Hematopoietic multipotent progenitor cell treated with erythropoietin and hydrocortisone succinate and interleukin-3 and kit ligand, for 15 days (in vitro differentiated cells): Measurements from ENCODE around the gene NCMAP.
A peak's percentile ranks its signal among the peaks of the same experiment; 100 is the strongest.
"Not testable (repeated sequence)": the region's sequence is repeated elsewhere in the genome, so short reads cannot be mapped to it uniquely, and the experiment has no call there.

ENCODE experiments used
- DNase-seq: peaks from one replicate; pipeline ENCODE4 v3.0.0-alpha.2; 2015; ENCODE audit warnings: low spot score

The NCMAP gene

DNA sequence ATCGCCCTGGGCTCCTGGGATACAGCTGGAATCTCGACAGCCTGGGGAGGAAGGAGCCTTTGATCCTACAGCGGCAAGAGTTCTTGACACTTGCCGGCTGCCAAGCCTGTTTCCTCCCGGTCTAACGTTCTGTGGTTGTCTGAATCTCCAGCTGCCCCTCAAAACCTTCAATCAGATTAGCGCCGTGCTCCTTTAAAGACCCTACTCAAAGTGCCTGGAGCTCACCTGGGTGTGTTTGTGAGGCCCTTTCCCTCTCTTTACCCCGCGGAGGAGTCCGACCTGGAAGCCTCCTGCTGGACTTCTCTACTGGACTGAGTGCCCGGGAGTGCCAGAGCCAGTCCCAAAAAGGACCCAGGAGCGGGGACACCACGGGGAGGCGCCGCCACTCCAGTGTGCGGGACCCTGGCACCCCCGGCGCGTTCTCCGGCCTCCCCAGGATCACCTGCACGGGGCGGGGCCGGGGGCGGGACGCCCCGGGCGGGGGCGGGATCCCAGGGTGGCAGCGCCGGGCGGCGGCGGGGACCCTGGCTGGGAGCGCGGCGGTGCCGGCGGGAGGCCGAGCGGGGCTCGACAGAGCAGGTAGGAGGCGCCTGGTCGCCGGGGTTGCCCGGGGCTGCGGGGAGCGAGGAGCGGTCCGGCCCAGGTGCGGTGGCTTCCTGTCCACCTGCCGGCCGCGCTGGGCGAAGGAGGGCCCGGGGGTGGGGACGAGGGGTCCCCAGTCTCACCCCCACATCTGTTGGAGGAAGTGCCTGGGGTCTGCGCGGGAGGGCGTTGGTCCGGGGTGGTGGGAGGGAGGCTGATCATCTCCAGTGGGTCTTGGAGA is at the start of gene NCMAP:
NCMAP (plus strand) TSS at position 497 of the 823 bp plus-strand sequence. CDS start 39,344 bp downstream, outside the sequence.
- DNase-seq = no peak

- no peak for DNase-seq
These were observed 49.1 kb upstream of the NCMAP start for GRCh38 chr1:24506691-24507381.

DNA sequence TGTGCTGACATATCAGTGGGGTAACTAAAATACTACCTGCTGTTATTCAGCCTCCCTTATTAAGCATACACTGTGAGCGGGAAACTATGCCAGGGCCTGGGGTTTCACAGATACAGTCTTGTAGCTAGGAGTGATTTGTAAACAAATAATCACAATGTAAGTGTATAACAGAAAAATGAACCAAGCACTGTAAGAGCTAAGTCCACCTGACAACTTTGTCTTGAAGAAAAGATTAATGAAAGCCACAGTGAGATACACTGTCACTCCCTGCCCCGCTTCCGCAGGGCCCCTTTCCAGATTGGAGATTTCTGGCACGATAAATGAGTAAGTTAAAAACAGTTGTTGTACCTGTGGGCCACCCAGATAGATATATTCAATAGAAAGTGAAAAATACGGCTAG is 48.5 kb upstream of the NCMAP start:
- no peak for DNase-seq

DNA sequence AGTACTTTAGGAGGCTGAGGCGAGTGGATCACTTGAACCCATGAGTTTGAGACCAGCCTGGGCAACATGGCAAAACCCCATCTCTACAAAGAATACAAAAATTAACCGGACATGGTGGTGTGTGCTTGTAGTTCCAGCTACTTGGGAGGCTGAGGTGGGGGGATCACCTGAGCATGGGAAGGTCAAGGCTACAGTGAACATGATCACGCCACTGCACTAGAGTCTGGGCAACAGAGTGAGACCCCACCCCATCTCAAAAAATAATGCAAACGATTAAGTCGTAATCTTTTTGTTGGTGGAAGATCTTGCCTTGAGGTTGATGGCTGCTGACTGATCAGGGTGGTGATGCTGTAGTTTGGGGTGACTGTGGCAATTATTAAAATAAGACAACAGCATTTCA is 47.0 kb upstream of the NCMAP start:
- no peak for DNase-seq

- DNase-seq = no peak
These were observed 42.2 kb upstream of the NCMAP start for GRCh38 chr1:24513706-24514105.

GRCh38 chr1:24514946-24515345 is 40.9 kb upstream of the NCMAP start:
- DNase-seq = no peak

- not testable (repeated sequence) for DNase-seq
These were observed 40.1 kb upstream of the NCMAP start for GRCh38 chr1:24515671-24516209.

DNA sequence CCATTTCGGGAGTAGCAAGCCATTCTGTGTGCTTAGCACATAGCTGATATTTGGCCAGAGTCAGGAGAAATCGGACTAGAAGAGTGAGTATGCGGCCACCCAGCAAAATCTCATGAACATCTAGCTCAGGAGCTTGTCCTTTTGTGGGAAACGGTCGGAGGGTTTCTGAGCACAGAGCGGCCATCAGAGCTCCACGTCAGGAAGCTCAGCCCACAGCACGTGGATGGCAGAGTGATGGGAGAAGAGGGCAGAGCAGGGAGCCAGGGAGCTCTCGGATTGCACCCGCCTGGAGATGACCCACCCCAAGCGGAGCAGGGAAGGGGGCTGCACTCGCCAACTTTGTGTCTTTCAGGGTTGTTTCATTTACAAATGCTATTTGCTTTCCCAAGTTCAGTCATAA is 39.4 kb upstream of the NCMAP start:
- no peak for DNase-seq

GRCh38 chr1:24517898-24518297 is 38.0 kb upstream of the NCMAP start:
- DNase-seq = no peak

DNA sequence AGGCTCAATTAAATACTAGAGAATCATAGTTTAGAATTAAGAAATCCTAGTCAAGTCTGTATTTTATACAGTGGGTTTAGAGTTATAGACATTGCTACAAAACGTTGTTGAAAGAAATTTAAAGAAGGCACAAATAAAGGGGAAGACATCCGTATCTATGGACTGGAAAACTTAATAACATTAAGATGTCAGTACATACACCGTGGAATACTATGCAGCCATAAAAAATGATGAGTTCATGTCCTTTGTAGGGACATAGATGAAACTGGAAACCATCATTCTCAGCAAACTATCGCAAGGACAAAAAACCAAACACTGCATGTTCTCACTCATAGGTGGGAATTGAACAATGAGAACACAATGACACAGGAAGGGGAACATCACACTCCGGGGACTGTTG is 35.6 kb upstream of the NCMAP start:
- DNase-seq = not testable (repeated sequence)

- DNase-seq = no peak
These were observed 30.3 kb upstream of the NCMAP start for GRCh38 chr1:24525606-24526005.

GRCh38 chr1:24526045-24526444 is 29.8 kb upstream of the NCMAP start:
- no peak for DNase-seq

GRCh38 chr1:24526940-24527542 is 28.8 kb upstream of the NCMAP start:
- peak; percentile 21 for DNase-seq

GRCh38 chr1:24528744-24529143 is 27.1 kb upstream of the NCMAP start:
- no peak for DNase-seq

- not testable (repeated sequence) for DNase-seq
These were observed 26.6 kb upstream of the NCMAP start for GRCh38 chr1:24529292-24529691.

GRCh38 chr1:24535021-24535424 is 20.9 kb upstream of the NCMAP start:
- DNase-seq = no peak

- no peak for DNase-seq
These were observed 20.1 kb upstream of the NCMAP start for GRCh38 chr1:24535778-24536177.

- DNase-seq = no peak
These were observed 19.5 kb upstream of the NCMAP start for GRCh38 chr1:24536391-24536840.

GRCh38 chr1:24540051-24540905 is 15.6 kb upstream of the NCMAP start:
- DNase-seq = no peak

DNA sequence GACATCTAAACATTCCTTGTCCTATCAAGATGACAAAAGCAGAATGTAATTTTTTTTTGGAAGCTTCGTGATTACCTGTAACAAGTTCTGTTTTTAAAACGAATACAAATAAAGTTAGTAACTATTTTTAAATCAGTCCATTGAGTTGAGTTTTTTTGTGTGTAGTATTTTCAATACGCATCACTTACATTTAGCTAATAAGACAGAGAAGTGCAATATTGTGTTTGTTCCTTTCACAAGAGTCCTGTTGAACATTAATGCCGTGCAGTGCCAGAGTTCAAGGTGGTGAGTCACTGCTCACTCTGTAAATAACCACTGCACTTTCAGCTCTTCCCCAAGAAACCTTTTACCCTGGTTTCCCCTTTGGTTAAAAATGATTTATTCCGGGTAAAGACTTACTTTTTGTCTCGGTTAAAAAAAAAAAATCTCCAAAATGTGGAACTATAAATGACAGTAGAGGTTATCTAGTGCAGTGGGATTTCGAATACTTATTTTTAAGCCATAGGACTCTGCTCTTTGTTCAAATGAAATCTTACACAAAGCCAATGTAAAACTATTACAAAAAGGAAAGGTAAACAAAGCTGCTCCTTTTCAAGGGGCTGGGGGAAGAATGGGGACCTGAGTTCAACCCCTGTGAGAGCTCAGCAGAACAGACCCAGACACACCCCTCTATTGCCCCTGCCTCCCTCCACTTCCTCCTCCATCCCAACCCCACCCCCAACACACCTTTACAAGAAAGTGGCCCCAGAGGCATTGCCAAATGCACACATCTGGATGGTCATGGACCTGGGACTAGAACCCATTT is 14.8 kb upstream of the NCMAP start:
- DNase-seq = no peak
